ENCODE results near the gene CYP3A5. TPM values are rescaled to one million over a fixed set of nuclear protein-coding genes. Genes with fewer than 3 reads are reported as not detected.

The CYP3A5 gene
- total RNA-seq, 1 experiment from 2014 or later, result not detected

DNA sequence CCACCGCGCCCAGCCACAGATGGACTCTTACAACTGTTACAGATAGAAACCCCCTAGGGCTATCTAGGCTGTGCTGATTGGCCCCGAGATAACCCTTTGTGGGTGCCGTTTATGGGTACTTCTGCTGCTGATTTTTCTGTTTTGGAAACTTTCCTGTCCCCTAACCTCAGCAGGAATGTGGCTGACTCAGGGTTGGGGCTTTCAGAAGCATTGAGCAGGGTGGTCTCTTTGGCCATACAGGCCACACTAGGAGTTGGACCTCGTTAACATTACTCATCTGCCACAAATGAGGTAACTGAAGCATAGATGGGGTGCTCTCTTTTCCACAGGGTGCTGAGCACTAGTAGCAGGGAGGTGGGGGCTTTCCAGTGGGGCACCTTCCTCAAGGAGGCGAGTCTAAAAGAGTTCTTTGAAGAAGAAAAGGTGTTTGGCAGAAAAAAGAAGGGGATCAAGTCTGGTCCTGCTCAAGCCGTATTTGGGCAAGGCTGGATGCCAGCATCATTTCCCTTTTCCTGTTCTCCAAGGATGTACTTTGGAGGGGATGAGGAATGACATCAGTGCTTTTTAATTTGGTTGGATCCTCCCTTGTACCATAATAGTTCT is 56.6 kb downstream of the CYP3A5 start:
- Histone ChIP-seq H2BK5ac (ENCODE audit: insufficient read length, low read length) (no peak overlapping the region), H3K56ac (ENCODE audit: insufficient read length, low read depth, low read length) (no peak overlapping the region), H3K4ac (ENCODE audit: low read depth, low read length) (no peak overlapping the region), H3K79me2 (ENCODE audit: insufficient read depth, low read length) (no peaks in the 10 kb centered on the region), H3K9ac (ENCODE audit: extremely low read depth, insufficient read length, low read length) (no peak overlapping the region), H3K9me3 (ENCODE audit: control insufficient read depth, low read depth, low read length) (no peaks in the 10 kb centered on the region), H3K23ac (ENCODE audit: insufficient read length, low read depth, low read length) (no peak overlapping the region), H3K23me2 (ENCODE audit: insufficient read length, low read depth, low read length, poor library complexity, severe bottlenecking) (no peaks in the 10 kb centered on the region), H4K91ac (ENCODE audit: insufficient read length, low read depth, low read length) (no peak overlapping the region), H3K27ac (ENCODE audit: insufficient read length, low read depth, low read length) (no peak overlapping the region), H3K4me1 (ENCODE audit: insufficient read depth, low read length) (no peaks in the 10 kb centered on the region), H2AFZ (ENCODE audit: low read length) (no peak overlapping the region), H4K8ac (replicated peaks; ENCODE audit: insufficient read length, low read depth, low read length) (no peak overlapping the region), H3K18ac (ENCODE audit: insufficient read length, low read depth, low read length) (no peak overlapping the region), H2BK20ac (ENCODE audit: low read depth, low read length, poor library complexity, severe bottlenecking) (no peak overlapping the region), H2AK5ac (ENCODE audit: insufficient read length, low read length) (no peak overlapping the region), H4K5ac (ENCODE audit: insufficient read length, low read depth, low read length) (no peak overlapping the region), H3K4me2 (ENCODE audit: insufficient read depth, insufficient read length, low read length) (no peak overlapping the region), H3T11ph (ENCODE audit: low read length) (no peak overlapping the region), H2BK12ac (ENCODE audit: insufficient read length, low read depth, low read length) (no peak overlapping the region), H2BK15ac (ENCODE audit: low read depth, low read length) (no peak overlapping the region), H4K20me1 (ENCODE audit: control insufficient read depth, insufficient read depth, insufficient read length) (no peaks in the 10 kb centered on the region), H2BK120ac (ENCODE audit: low read depth, low read length, poor library complexity, severe bottlenecking) (no peak overlapping the region), H3K27me3 (ENCODE audit: insufficient read depth, low read length) (no peaks in the 10 kb centered on the region), H3K79me1 (ENCODE audit: insufficient read depth, low read depth, low read length, poor library complexity, severe bottlenecking) (no peaks in the 10 kb centered on the region), H3K14ac (ENCODE audit: insufficient read depth, low read length) (no peak overlapping the region)
- no peak overlapping the region for H3K27ac Mint-ChIP-seq
- H3K36me3 Mint-ChIP-seq (ENCODE audit: insufficient read depth in 1 of 3, low read depth in 3 of 3), result peaks cover 70 to 92% (median 91%) of the 10 kb centered on the region in 3 experiments
- no CpG with 5 or more reads among the region's 7 CpGs for WGBS (ENCODE audit: extremely low coverage, insufficient read length, low lambda C conversion rate)
- TF ChIP-seq, protein P1, sequence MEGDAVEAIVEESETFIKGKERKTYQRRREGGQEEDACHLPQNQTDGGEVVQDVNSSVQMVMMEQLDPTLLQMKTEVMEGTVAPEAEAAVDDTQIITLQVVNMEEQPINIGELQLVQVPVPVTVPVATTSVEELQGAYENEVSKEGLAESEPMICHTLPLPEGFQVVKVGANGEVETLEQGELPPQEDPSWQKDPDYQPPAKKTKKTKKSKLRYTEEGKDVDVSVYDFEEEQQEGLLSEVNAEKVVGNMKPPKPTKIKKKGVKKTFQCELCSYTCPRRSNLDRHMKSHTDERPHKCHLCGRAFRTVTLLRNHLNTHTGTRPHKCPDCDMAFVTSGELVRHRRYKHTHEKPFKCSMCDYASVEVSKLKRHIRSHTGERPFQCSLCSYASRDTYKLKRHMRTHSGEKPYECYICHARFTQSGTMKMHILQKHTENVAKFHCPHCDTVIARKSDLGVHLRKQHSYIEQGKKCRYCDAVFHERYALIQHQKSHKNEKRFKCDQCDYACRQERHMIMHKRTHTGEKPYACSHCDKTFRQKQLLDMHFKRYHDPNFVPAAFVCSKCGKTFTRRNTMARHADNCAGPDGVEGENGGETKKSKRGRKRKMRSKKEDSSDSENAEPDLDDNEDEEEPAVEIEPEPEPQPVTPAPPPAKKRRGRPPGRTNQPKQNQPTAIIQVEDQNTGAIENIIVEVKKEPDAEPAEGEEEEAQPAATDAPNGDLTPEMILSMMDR (conservative IDR thresholded peaks at IDR 0.05), result no peak
- H3K4me3 Mint-ChIP-seq, result no peak overlapping the region
- peaks cover 1 to 5% of the 10 kb centered on the region in 2 experiments for H3K4me1 Mint-ChIP-seq
- no peak for DNase-seq
- no peaks in the 10 kb centered on the region for H3K9me3 Mint-ChIP-seq
- no peaks in the 10 kb centered on the region for H3K27me3 Mint-ChIP-seq (ENCODE audit: low read depth)
